ENCODE results near the gene GTF2A1.

DNA sequence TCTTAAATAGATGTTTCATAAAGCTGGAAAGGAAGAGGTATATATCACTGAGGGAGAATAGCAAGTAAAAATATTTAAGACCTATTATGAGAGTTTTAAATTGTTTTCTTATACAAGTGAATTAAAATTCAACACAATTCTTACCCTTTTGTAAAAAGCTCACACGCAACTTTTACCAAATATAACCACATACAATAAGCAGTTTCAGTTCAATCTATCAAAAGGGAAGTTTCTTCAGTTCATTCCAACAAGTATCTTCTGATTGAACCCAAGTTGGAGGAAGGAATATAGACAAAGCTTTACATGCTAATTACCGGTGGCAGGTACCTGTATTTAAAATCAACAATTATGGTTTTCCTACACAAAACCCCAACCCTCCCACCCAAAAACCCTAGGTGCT, 41.1 kb downstream of the GTF2A1 start:
- TF ChIP-seq, protein P1, sequence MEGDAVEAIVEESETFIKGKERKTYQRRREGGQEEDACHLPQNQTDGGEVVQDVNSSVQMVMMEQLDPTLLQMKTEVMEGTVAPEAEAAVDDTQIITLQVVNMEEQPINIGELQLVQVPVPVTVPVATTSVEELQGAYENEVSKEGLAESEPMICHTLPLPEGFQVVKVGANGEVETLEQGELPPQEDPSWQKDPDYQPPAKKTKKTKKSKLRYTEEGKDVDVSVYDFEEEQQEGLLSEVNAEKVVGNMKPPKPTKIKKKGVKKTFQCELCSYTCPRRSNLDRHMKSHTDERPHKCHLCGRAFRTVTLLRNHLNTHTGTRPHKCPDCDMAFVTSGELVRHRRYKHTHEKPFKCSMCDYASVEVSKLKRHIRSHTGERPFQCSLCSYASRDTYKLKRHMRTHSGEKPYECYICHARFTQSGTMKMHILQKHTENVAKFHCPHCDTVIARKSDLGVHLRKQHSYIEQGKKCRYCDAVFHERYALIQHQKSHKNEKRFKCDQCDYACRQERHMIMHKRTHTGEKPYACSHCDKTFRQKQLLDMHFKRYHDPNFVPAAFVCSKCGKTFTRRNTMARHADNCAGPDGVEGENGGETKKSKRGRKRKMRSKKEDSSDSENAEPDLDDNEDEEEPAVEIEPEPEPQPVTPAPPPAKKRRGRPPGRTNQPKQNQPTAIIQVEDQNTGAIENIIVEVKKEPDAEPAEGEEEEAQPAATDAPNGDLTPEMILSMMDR (IDR thresholded peaks at IDR 0.05; ENCODE audit: low read depth, low read length, missing input control) = no peak
- TF ChIP-seq, protein P2, sequence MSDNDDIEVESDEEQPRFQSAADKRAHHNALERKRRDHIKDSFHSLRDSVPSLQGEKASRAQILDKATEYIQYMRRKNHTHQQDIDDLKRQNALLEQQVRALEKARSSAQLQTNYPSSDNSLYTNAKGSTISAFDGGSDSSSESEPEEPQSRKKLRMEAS (IDR thresholded peaks at IDR 0.05) = no peak
- no peak for TF ChIP-seq FOXA1 (IDR thresholded peaks at IDR 0.05)
- no peak for TF ChIP-seq EGR1 (IDR thresholded peaks at IDR 0.05; ENCODE audit: low read depth in 2 of 2)
- TF ChIP-seq, protein P3, sequence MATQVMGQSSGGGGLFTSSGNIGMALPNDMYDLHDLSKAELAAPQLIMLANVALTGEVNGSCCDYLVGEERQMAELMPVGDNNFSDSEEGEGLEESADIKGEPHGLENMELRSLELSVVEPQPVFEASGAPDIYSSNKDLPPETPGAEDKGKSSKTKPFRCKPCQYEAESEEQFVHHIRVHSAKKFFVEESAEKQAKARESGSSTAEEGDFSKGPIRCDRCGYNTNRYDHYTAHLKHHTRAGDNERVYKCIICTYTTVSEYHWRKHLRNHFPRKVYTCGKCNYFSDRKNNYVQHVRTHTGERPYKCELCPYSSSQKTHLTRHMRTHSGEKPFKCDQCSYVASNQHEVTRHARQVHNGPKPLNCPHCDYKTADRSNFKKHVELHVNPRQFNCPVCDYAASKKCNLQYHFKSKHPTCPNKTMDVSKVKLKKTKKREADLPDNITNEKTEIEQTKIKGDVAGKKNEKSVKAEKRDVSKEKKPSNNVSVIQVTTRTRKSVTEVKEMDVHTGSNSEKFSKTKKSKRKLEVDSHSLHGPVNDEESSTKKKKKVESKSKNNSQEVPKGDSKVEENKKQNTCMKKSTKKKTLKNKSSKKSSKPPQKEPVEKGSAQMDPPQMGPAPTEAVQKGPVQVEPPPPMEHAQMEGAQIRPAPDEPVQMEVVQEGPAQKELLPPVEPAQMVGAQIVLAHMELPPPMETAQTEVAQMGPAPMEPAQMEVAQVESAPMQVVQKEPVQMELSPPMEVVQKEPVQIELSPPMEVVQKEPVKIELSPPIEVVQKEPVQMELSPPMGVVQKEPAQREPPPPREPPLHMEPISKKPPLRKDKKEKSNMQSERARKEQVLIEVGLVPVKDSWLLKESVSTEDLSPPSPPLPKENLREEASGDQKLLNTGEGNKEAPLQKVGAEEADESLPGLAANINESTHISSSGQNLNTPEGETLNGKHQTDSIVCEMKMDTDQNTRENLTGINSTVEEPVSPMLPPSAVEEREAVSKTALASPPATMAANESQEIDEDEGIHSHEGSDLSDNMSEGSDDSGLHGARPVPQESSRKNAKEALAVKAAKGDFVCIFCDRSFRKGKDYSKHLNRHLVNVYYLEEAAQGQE (IDR thresholded peaks at IDR 0.05) = no peak
- no peak for TF ChIP-seq NR2F2 (IDR thresholded peaks at IDR 0.05)
- no peak for TF ChIP-seq SP1 (IDR thresholded peaks at IDR 0.05)
- no peak for TF ChIP-seq HNF4G (IDR thresholded peaks at IDR 0.05)
- TF ChIP-seq, protein P4, sequence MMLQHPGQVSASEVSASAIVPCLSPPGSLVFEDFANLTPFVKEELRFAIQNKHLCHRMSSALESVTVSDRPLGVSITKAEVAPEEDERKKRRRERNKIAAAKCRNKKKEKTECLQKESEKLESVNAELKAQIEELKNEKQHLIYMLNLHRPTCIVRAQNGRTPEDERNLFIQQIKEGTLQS (IDR thresholded peaks at IDR 0.05) = no peak
